Sciatic nerve (tissue), 2 donors: ENCODE results near the gene ABCA2. TPM values are rescaled to one million over a fixed set of nuclear protein-coding genes. Genes with fewer than 3 reads are reported as not detected.
A peak's percentile ranks its signal among the peaks of the same experiment; 100 is the strongest.

Source experiments
- ATAC-seq: fragments of 200-7000 bp; cut with Tn5 transposase; one replicate; pipeline ENCODE4 v1.9.1; 2020; ENCODE audit warnings: mild to moderate bottlenecking, moderate library complexity
- DNase-seq: peaks from one replicate; pipeline ENCODE4 v3.0.0-alpha.2; 2020; ENCODE audit warnings: low spot score
- intact Hi-C: fragments of 100-400 bp; cut with DNase I; formaldehyde crosslinking; loops from one replicate; pipeline ENCODE4 v1.14.2; 2022
- total RNA-seq: library from RNA; stranded (reverse); fragmentation: NEBNext Ultra II Directional; extraction: Animal tissue kit (Norgen Biotek cat#: 25700); gene quantifications from one replicate; pipeline ENCODE4 v1.2.1, GENCODE V29; 2021
- donor health status: DM: no; HTN: no; CAD: no.
- donor health status: DM: no; HTN: no; CAD: no.

Gene ABCA2
- total RNA-seq, 1 donor from 2014 or later, result 298 TPM

GRCh38 chr9:136994180-136994887, 33.7 kb downstream of the ABCA2 start:
- DNase-seq (no peak), ATAC-seq (no peak)
- intact Hi-C loops, result no loop called here

GRCh38 chr9:136992819-136993369, 35.1 kb downstream of the ABCA2 start:
- ATAC-seq (no peak), DNase-seq (no peak)
- intact Hi-C loops, result no loop called here

- peak; percentile 93 for ATAC-seq
- DNase-seq, result peak; percentile 96
- intact Hi-C loops, result no loop called here
These were observed 35.8 kb downstream of the ABCA2 start, which contains the start of gene PAXX for GRCh38 chr9:136991993-136992818. TSS of gene PAXX (plus strand) at chr9:136992422. CDS start at chr9:136992444, 22 bp downstream.

GRCh38 chr9:136990242-136990911, 37.7 kb downstream of the ABCA2 start:
- intact Hi-C loops, result no loop called here
- no peak for DNase-seq
- no peak for ATAC-seq

GRCh38 chr9:136988872-136989271, 39.2 kb downstream of the ABCA2 start:
- ATAC-seq, result no peak
- intact Hi-C loops, result no loop called here

GRCh38 chr9:136985853-136986252, 42.2 kb downstream of the ABCA2 start:
- DNase-seq (no peak), ATAC-seq (no peak)
- intact Hi-C loops, result no loop called here

More at GRCh38 chr9:136988872-136989271, 39.2 kb downstream of the ABCA2 start:
- no peak for DNase-seq

GRCh38 chr9:136985027-136985602, 42.9 kb downstream of the ABCA2 start:
- DNase-seq, result no peak
- intact Hi-C loops, result no loop called here
- no peak for ATAC-seq

GRCh38 chr9:136984464-136985026, 43.5 kb downstream of the ABCA2 start:
- intact Hi-C loops, result no loop called here
- no peak for DNase-seq
- no peak for ATAC-seq

- intact Hi-C loops, result no loop called here
- DNase-seq (no peak), ATAC-seq (no peak)
These were observed 44.3 kb downstream of the ABCA2 start for GRCh38 chr9:136983656-136984314.

- ATAC-seq (no peak), DNase-seq (no peak)
- intact Hi-C loops, result no loop called here
These were observed 44.9 kb downstream of the ABCA2 start for GRCh38 chr9:136983167-136983566.

- DNase-seq, result no peak
- peak; percentile 1 for ATAC-seq
- intact Hi-C loops, result no loop called here
These were observed 45.6 kb downstream of the ABCA2 start, which contains the start of gene LCNL1 for GRCh38 chr9:136982232-136983051. TSS of gene LCNL1 (plus strand) at chr9:136982993. CDS start at chr9:136983587, 594 bp downstream.

GRCh38 chr9:136981588-136982231, 46.3 kb downstream of the ABCA2 start:
- DNase-seq (no peak), ATAC-seq (peak; percentile 2)
- intact Hi-C loops, result no loop called here

- intact Hi-C loops, result no loop called here
- no peak for ATAC-seq
These were observed 47.2 kb downstream of the ABCA2 start for GRCh38 chr9:136980669-136981478.

GRCh38 chr9:136979769-136980587, 48.1 kb downstream of the ABCA2 start:
- no peak for DNase-seq
- intact Hi-C loops, result no loop called here
- no peak for ATAC-seq

More at GRCh38 chr9:136980669-136981478, 47.2 kb downstream of the ABCA2 start:
- no peak for DNase-seq

- DNase-seq, result peak; percentile 87
- ATAC-seq, result no peak
- intact Hi-C loops, result no loop called here
These were observed 49.0 kb downstream of the ABCA2 start for GRCh38 chr9:136978865-136979544.
